GM10266 (cell line): ENCODE data around the gene ZNF143.
A peak's percentile ranks its signal among the peaks of the same experiment; 100 is the strongest.
"Not testable (repeated sequence)": the region's sequence is repeated elsewhere in the genome, so short reads cannot be mapped to it uniquely, and the experiment has no call there.

Experiments
- DNase-seq: peaks from one replicate; pipeline ENCODE4 v3.0.0; 2012; ENCODE audit errors: extremely low spot score
- TF ChIP-seq, protein P1 (sequence below): IDR thresholded peaks from 2 replicates; pipeline ENCODE4 v1.5.1; 2012; ENCODE audit warnings: mild to moderate bottlenecking, low read depth; ENCODE audit not compliant: control insufficient read depth, insufficient read depth; ENCODE audit errors: missing control alignments

Gene ZNF143

DNA sequence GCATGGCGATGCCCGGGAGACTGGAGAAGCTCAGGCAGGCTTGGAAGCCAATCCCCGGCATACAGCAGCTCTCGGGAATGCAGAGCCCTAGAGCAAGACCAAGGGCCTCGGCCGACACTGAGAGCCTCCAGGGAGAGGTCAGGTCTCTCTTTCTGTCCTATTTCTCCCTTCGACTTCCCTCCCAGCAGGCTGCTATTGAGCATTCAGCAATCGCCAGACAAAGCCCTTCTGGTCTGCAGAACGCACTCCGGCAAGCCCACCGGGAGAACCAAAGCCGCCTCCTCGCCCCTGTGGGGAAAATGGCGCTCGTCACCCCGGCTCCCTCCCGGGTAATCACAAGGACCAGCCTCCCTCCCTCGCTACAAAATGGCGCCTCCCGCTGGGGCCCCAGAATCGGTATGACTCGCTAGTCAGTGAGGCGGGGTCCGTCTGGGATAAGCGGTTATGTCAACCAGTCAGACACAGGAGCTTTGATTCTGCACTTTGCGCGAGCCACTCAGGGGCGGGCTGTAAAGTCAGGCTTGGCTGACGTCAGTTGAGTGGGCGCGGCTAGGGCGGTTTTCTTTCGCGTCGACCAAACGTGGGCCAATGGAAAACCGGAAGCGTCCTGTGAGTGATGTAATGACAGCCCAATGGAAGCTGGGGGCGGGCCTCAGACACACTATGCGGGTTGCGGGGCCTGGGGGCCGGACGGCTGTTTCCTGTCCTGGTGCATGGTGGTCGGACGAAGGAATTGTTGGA lies at the start of gene ZNF143:
Gene ZNF143 (plus strand): TSS at position 691 of the 741 bp plus-strand sequence. CDS start 10,297 bp downstream, outside the sequence.
- peak; percentile 93 for DNase-seq
- TF ChIP-seq, protein P1, sequence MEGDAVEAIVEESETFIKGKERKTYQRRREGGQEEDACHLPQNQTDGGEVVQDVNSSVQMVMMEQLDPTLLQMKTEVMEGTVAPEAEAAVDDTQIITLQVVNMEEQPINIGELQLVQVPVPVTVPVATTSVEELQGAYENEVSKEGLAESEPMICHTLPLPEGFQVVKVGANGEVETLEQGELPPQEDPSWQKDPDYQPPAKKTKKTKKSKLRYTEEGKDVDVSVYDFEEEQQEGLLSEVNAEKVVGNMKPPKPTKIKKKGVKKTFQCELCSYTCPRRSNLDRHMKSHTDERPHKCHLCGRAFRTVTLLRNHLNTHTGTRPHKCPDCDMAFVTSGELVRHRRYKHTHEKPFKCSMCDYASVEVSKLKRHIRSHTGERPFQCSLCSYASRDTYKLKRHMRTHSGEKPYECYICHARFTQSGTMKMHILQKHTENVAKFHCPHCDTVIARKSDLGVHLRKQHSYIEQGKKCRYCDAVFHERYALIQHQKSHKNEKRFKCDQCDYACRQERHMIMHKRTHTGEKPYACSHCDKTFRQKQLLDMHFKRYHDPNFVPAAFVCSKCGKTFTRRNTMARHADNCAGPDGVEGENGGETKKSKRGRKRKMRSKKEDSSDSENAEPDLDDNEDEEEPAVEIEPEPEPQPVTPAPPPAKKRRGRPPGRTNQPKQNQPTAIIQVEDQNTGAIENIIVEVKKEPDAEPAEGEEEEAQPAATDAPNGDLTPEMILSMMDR = peak; percentile 14

DNA sequence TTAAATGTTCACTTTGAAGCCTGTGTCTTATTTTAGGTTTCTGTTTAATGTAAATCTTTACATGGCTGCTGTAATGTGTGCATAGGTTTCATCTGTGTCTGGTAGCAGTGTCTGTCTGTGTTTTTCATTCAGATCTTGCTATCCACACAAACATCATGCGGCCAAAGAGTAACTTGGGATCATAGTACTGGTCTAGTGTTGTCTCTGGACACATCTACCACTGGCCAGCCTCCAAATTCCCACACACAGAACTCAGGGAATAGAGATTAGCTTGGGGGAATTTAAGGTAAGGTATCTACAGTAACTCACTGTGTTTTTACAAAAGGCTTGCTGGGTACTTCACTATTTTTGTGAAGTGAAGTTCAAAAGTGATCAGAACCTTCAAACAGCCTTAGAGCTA lies 32.1 kb upstream of the ZNF143 start:
- TF ChIP-seq, protein P1 = no peak
- no peak for DNase-seq

DNA sequence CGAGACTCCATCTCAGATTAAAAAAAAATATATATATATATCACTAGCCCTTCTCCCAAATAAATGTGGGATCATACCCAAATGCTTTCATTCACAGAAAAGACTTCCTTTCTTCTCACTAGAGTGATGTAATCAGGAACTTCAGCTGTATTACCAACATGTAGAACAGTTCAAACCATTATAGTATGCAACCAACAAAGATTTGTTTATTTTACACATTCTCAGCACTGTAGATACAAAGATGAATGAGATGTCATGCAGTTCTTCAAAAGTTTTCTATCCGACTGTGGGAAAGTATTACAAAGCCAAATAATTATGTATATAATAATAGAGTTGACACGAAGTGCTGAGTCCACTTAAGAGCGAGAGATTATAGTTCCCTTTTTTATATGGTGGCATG lies 22.2 kb upstream of the ZNF143 start:
- TF ChIP-seq, protein P1 = no peak
- DNase-seq = no peak

DNA sequence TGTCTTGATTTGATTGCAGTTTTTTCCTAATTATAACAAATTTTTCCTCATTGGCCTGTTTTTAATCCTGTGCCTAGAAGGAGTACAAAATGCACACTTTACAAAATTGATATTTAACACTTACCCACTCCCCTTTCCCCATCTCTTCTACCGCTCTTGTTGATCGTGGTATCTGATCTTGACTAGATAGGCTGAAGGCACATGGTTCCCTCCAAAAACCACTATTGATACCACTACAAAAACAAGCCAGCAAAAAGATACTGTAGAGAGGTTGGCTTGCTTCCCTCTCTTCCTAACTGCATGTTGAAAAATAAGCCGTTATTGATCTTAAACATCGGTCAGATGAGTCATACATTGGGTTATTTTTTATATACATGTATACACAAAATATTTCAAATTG lies 14.6 kb upstream of the ZNF143 start:
- DNase-seq = no peak

DNA sequence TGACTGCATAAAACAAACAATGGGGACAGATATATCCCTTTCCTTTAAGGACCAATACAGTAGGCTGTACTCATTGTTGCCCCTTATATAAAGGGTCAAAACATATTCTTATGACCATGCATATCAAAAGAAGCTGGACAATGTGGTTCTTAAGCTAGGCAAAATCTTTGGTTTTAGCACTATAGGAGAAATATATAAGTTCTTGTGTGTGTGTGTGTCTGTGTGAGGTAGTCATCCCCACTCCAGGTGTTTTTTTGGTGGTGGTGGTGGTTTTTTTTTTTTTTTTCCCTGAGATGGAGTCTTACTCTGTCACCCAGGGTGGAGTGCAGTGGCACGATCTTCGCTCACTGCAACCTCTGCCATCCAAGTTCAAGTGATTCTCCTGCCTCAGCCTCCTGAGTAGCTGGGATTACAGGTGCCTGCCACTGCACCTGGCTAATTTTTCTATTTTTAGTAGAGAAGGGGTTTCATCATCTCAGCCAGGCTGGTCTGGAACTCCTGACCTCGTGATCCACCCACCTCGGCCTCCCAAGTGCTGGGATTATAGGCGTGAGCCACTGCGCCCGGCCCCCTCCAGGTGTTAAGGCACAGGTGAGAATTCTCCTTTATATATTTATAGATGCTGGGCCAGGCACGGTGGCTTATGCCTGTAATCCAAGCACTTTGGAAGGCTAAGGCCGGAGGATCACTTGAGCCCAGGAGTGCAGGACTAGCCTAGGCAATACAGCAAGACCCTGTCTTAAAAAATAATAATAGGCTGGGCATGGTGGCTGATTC lies 12.0 kb upstream of the ZNF143 start:
- TF ChIP-seq, protein P1 = no peak
- DNase-seq = no peak

More for the DNA sequence above, 14.6 kb upstream of the ZNF143 start:
- TF ChIP-seq, protein P1 = no peak

DNA sequence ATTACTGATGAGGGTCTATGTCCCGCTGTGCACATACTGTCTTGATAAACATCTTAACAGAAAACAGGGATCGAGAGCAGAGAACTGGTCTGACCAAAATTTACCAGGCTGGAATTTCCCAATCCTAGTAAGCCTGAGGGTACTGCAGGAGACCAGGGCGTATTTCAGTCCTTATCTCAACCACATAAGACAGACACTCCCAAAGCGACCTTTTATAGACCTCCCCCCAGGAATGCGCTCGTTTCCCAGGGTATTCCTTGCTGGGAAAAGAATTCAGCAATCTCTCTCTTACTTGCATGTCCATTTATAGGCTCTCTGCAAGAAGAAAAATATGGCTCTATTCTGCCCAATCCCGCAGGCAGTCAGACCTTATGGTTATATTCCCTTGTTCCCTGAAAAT lies 8.8 kb upstream of the ZNF143 start:
- DNase-seq = not testable (repeated sequence)

DNA sequence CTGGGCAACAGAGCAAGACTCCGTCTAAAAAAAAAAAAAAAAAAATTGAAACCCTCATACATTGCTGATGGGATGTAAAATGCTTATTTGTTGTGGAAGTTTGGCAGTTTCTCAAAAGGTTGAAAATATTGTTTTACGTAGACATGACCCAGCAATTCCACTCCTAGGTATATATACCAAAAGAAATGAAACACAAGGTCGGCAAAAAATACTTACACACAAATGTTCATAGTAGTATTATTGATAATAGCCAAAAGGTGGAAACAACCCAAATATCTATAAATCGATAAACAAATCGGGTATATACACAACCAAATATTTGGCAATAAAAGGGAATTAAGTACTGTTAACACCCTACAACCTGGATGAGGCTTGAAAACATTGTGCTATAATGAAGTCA lies 5.1 kb upstream of the ZNF143 start:
- TF ChIP-seq, protein P1 = no peak

More for the DNA sequence above, 5.1 kb upstream of the ZNF143 start:
- DNase-seq = no peak
